ENCODE data around the gene MB21D2. TPM values are rescaled to one million over a fixed set of nuclear protein-coding genes. Genes with fewer than 3 reads are reported as not detected.

The MB21D2 gene
- total and polyA plus RNA-seq, 2 experiments from 2014 or later = 4.0 to 5.2 TPM

DNA sequence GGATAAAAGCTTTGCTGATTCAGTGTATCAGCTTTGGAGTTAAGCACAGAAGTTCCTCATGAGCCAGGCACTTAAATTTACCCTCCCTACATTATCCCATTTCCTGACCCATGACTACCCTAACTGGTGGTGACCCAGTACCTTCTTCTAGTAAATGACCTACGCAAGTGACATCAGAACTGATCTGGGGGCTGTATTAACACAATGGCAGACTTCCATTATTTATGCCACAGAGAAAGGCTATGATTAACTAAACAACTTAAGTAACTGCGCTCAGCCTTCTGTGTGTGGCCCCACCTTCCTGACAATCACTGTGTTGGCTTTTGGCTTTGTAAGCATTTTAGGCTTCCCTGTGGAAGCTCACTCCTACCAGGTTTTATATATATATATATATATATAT, 1.9 kb downstream of the MB21D2 start:
- peak overlapping the region; percentile 80 for H3K4me3 ChIP-seq

DNA sequence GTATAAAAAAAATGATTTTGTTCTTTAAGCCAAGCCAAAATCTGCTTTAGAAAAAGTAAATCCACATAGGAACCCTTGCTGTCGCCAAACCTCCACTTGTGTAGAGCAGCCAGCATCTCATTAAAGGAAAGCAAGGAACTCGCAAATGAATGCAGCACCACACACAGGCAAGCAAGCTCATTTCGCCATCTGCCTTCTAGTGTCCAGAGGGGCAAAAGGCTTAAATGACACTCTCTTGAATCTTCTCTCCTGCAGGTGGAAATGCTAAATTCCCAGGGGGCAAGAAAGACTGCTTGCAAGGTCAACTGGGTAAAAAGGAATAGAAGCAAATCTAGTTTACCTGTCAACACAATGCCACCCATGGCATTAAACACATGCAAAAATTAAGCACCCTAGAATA, 2.4 kb downstream of the MB21D2 start:
- no peaks in the 10 kb centered on the region for H3K9me3 ChIP-seq (ENCODE audit: low read depth)
- H3K4me3 ChIP-seq = no peak overlapping the region
- peak; percentile 41 to 68 for DNase-seq (ENCODE audit: low read depth in 1 of 2, low spot score in 1 of 2)
- H3K27ac ChIP-seq = no peak overlapping the region
- H3K36me3 ChIP-seq = no peaks in the 10 kb centered on the region
- H3K27me3 ChIP-seq = peaks cover 43% of the 10 kb centered on the region
- no peaks in the 10 kb centered on the region for H3K4me1 ChIP-seq (ENCODE audit: low read depth)
- TF ChIP-seq, protein P1, sequence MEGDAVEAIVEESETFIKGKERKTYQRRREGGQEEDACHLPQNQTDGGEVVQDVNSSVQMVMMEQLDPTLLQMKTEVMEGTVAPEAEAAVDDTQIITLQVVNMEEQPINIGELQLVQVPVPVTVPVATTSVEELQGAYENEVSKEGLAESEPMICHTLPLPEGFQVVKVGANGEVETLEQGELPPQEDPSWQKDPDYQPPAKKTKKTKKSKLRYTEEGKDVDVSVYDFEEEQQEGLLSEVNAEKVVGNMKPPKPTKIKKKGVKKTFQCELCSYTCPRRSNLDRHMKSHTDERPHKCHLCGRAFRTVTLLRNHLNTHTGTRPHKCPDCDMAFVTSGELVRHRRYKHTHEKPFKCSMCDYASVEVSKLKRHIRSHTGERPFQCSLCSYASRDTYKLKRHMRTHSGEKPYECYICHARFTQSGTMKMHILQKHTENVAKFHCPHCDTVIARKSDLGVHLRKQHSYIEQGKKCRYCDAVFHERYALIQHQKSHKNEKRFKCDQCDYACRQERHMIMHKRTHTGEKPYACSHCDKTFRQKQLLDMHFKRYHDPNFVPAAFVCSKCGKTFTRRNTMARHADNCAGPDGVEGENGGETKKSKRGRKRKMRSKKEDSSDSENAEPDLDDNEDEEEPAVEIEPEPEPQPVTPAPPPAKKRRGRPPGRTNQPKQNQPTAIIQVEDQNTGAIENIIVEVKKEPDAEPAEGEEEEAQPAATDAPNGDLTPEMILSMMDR (IDR thresholded peaks at IDR 0.05; ENCODE audit: low read depth, low read length) = peak; percentile 43

More for the DNA sequence above, 1.9 kb downstream of the MB21D2 start:
- Histone ChIP-seq H3K4me1 (ENCODE audit: low read depth) (no peaks in the 10 kb centered on the region), H3K9me3 (ENCODE audit: low read depth) (no peaks in the 10 kb centered on the region), H3K36me3 (no peaks in the 10 kb centered on the region), H3K27ac (no peak overlapping the region), H3K27me3 (peaks cover 43% of the 10 kb centered on the region)
- TF ChIP-seq, protein P1 (IDR thresholded peaks at IDR 0.05; ENCODE audit: low read depth, low read length) = no peak
- DNase-seq (ENCODE audit: low read depth in 1 of 2, low spot score in 1 of 2) = no peak

DNA sequence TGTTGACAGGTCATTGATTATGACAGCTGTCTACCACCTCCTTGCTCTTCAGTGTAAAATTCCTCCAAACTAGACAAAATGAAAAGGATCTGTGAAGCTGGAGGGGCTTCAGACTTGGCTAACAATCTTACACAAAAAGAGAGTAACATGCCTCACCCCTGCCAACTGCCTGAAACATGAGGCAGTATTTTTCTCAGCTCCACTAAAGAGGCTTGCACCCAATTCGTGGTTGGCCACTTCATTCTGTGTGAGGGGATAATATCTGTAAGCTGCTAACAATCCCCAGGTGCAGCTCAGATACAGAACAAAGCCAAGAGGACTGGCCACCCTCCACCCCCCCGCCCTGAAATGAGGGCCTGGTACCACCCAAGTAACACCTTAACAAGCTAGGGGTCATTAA, 2.8 kb downstream of the MB21D2 start:
- no peak overlapping the region for H3K27ac ChIP-seq
- DNase-seq (ENCODE audit: low read depth in 1 of 2, low spot score in 1 of 2) = no peak
- no peaks in the 10 kb centered on the region for H3K36me3 ChIP-seq
- no peaks in the 10 kb centered on the region for H3K4me1 ChIP-seq (ENCODE audit: low read depth)
- H3K27me3 ChIP-seq = peaks cover 42% of the 10 kb centered on the region
- no peaks in the 10 kb centered on the region for H3K9me3 ChIP-seq (ENCODE audit: low read depth)
- TF ChIP-seq, protein P1 (IDR thresholded peaks at IDR 0.05; ENCODE audit: low read depth, low read length) = no peak
- no peak overlapping the region for H3K4me3 ChIP-seq

DNA sequence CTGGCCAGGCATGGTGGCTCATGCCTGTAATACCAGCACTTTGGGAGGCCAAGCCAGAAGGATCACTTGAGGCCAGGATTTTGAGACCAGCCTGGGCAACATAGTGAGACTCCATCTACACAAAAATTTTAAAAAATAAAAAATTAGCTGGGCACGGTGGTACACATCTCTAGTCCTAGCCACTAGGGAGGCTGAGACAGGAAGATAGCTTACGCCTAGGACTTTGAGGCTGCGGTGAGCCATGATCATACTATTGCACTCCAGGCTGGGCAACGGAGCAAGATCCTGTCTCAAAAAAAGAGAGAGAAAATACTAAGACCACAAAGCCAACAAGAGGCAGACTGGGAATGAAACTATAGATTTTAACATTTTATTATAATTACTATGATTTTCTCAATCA, 4.1 kb downstream of the MB21D2 start:
- Histone ChIP-seq H3K9me3 (ENCODE audit: low read depth) (no peaks in the 10 kb centered on the region), H3K4me1 (ENCODE audit: low read depth) (no peaks in the 10 kb centered on the region), H3K36me3 (no peaks in the 10 kb centered on the region), H3K4me3 (no peak overlapping the region), H3K27me3 (peaks cover 35% of the 10 kb centered on the region), H3K27ac (no peak overlapping the region)
- TF ChIP-seq, protein P1 (IDR thresholded peaks at IDR 0.05; ENCODE audit: low read depth, low read length) = no peak
- no peak for DNase-seq (ENCODE audit: low read depth in 1 of 2, low spot score in 1 of 2)

DNA sequence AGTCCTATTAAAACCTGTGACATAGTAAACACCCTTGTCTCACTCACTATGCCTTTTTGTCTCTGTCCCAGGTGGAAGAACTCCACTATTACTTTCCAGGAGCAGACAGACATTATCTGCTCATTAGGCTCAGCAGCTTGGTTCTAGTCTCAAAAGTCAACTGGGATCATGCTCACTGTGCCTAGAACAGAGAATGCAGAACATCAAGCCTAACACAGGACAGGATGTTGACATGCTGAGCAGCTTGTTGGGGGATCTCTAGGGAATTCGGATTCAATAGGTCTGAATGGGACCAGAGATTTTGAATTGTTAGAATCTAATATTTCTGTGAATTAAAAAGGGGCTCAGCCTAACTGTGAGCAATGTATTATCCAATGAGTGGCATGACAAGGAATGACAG, 6.4 kb downstream of the MB21D2 start:
- H3K27me3 ChIP-seq = peaks cover 32% of the 10 kb centered on the region
- H3K4me1 ChIP-seq (ENCODE audit: low read depth) = no peaks in the 10 kb centered on the region
- DNase-seq (ENCODE audit: low read depth in 1 of 2, low spot score in 1 of 2) = no peak
- H3K27ac ChIP-seq = no peak overlapping the region
- H3K36me3 ChIP-seq = no peaks in the 10 kb centered on the region
- TF ChIP-seq, protein P1 (IDR thresholded peaks at IDR 0.05; ENCODE audit: low read depth, low read length) = no peak
- no peaks in the 10 kb centered on the region for H3K9me3 ChIP-seq (ENCODE audit: low read depth)
- H3K4me3 ChIP-seq = no peak overlapping the region

DNA sequence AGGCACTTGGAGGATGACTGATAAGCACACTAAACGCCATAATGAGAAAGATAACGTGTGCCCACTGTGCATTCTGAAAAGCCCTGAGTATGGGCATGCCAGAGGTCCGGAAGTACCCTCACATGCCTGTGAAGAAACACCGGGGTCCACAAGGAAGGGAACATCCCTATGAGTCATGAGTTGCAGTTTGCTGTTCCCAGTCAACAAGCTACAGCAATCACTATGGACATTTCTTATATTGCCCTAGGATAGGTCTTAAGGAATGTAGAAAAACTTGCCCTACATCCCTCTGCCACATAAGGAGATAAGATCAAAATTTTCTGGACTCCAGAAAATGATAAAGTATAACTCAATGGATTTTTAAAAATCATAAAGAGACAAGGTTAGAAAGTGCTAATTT, 9.9 kb downstream of the MB21D2 start:
- no peak for DNase-seq (ENCODE audit: low read depth in 1 of 2, low spot score in 1 of 2)
- Histone ChIP-seq H3K27me3 (peaks cover 2% of the 10 kb centered on the region), H3K36me3 (no peaks in the 10 kb centered on the region), H3K9me3 (ENCODE audit: low read depth) (no peaks in the 10 kb centered on the region), H3K27ac (no peak overlapping the region), H3K4me3 (no peak overlapping the region), H3K4me1 (ENCODE audit: low read depth) (no peaks in the 10 kb centered on the region)
- TF ChIP-seq, protein P1 (IDR thresholded peaks at IDR 0.05; ENCODE audit: low read depth, low read length) = no peak
